Epidermal melanocyte (primary cell): ENCODE data around the gene ASTL.
"Not testable (repeated sequence)": the region's sequence is repeated elsewhere in the genome, so short reads cannot be mapped to it uniquely, and the experiment has no call there.

Experiments
- DNase-seq: peaks from one replicate; pipeline ENCODE4 v3.0.0; 2011; ENCODE audit warnings: low spot score; ENCODE audit not compliant: insufficient read length

Gene ASTL

DNA sequence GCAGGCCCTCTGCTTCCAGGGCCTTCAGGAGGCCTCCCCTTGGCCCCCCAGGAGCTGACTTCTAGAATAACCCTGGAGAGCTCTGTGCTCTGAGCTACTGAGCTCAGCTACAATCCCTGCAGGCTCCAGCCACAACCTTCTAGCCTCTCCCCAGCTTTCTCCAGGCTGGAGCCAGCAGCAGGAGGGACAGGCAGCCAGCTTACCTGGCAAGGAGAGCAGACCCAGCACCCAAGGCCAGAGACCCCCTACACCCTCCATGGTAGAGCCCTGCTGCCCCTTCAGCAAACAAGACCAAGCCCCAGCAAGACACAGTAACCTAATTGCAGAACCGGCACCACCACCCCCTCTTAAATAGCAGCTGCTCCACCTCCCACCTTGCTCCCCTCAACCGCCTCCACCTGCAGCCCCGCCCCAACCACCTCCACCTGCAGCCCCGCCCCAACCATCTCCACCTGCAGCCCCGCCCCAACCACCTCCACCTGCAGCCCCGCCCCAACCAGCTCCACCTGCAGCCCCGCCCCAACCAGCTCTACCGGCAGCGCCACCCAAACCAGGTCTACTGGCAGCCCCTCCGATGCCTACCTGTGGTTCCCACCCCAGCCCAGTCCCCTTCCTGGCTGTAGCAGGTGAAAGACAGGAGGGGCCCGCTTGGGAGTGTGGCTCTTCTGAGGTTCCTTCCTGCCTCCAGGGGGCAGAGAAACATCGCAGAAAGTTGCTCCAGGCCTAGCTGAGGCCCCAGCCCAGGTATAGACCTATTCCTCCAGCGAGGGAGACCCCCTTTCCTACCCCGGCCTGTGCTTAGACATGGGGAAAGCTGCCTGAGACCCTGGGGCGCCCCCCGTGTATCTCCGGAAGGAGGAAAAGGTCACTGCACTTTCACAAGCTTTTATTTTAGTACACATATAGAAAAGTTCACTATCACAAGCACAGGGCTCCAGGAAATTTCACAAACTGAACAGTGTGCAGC is at the start of gene ASTL:
TSS of gene ASTL (minus strand) at position 324 of the 967 bp plus-strand sequence. CDS start at position 258, 66 bp downstream.
- DNase-seq: no peak

DNA sequence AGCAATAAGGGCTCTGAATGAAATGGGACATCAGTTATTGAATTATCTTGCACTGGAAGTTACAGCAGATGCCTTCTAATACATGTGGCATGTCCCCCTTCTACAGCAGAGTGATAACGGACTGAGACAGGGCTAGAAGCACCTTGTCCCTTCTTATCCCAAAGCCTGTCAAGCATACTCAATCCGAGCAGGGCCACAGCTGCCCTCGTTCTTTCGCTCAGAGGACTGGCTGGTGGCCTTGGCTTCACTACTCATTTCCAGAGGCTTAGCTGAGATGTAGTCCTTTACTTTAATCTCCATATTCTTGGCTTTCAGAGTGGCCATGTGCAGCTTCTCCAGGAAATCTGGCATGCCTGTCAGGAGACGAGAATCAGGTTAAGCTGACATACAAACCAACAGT is 48.3 kb upstream of the ASTL start:
- DNase-seq: no peak

DNA sequence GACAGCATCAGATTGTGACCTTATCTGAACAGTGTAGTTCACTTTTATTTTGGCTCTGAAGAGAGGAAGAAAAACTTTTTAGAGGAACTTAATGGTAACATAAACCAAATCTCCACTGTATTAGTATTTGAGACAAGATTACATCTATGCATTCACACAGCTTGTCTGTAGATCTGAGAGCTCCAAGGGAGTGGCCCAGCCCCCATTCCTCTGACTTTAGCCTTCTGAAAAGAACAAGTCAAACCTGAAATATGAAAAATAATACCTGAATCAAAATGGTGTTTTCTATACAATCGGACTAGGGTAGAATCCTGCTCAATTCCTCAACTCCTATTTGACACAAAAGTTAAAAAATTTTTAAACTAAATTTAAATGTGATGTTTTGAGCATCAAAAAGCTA is 47.2 kb upstream of the ASTL start:
- DNase-seq: no peak

DNA sequence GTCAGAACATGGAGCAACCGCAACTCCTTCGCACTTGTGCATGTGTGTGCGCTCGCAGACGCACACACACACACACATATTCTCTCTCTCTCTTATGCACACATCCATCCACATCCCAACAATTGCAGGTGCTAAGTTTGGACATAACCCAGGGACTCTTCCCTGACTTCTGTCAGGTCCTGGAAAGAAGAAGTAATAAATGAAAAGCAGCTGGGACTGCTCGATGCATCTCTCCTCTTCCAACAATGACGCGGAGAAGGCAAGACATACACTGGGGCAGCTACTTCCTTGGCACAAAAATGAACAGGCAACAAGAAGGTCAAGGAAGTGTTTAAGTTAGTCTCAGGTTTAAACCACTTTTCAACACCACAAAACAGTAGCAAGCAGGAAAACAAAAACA is 46.7 kb upstream of the ASTL start:
- no peak for DNase-seq

DNA sequence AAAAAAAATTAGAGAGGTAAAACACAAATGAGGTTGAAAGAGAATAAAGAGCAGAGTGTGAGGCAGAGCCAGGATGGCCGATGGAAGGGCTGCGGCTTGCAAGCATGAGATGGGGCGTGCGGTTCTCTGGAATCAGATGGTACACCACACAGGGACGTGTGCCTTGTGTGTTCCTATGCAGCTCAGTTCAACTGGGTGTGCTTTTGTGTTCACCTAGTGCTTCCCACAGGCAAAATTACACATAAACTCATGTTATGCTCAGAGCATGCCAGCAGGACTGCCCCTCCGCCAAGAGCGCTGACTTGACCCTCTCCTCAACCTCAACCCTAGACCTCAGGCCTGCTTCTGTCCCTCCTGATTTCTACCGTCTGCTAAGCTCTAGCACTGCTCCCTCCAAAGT is 45.9 kb upstream of the ASTL start:
- DNase-seq: no peak

DNA sequence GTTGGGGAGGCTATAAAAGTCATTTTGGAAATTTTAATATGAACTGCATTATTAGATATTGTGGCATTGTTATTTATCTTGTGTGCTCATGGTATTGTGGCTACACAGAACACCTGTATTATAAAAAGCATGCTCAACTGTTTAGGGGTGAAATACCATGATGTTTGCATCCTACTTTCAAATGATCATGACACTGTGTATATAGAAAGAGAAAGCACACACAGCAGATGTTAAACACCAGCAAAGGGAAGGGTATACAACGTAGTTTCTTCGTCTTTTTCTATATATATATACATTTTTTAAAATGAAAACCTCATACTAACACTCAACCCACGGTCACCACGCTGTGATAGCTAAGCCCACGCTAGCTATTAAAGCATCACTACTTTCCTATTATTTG is 43.2 kb upstream of the ASTL start:
- DNase-seq: no peak

DNA sequence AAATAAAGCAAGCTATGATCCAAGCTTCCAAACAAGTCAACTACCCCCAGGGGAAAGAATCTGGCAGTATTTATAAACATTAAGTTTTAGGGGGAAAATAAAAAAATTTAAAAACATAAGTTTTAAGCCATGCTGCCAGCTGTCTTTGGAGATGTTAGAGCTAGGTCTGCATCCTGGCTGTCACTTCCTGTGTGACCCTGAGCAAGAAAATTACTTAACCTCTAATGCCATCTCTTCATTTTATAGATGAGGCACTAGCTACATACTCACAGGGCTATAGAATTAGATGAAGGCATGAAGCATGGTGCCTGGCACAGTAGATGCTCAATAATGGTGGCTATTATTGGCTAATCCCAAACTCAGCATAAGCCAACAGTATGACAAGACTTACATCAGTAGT is 42.2 kb upstream of the ASTL start:
- no peak for DNase-seq

DNA sequence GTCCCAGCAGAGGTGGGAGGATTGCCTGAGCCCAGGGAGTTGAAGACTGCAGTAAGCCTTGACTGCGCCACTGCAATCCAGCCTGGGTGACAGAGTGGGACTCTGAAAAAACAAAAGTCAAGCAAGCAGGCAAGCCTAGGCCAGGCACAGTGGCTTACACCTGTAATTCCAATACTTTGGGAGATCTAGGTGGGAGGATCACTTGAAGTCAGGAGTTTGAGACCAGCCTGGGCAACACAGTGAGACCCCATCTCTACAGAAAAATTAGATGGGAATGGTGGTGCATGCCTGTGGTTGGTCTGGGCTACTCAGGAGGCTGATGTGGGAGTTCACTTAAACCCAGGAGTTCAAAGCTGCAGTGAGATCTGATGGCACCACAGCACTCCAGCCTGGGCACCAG is 41.7 kb upstream of the ASTL start:
- DNase-seq: no peak

DNA sequence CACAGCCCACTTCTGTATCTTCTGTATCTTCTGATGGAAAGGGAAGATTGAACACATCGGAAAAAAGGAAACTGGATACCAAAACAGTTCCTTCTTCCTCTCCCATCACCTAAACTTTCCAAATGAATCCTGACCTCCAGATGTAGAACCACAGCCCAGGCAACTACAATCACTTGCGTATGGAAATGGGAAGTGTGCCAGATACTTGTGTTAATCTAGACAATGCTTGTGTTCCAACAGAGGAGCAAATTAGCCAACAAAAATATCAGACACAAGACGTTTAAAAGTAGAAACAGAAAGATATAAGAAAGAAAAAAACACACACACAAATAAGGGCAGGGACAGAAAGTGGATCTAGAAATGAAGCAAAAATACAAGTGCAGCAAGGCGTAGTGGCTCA is 38.4 kb upstream of the ASTL start:
- DNase-seq: no peak

DNA sequence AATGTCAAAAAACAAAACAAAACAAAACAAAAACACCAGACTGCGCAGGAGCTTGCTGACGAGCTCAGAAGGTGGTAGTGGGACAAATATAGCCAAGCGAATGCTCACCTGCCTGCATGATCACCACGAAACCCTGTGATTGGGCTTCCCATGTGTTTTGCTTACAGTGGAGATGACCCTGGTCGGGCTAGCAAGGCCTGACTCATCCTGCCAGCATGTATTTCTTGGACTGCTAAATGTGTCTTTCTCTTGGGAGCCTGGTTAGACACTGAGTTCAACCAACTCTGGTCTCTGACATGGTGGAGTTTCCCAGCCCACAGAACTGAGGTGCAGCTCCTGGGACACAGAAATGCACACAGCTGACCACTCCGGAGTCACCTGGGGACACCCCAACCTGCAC is 37.6 kb upstream of the ASTL start:
- DNase-seq: no peak

DNA sequence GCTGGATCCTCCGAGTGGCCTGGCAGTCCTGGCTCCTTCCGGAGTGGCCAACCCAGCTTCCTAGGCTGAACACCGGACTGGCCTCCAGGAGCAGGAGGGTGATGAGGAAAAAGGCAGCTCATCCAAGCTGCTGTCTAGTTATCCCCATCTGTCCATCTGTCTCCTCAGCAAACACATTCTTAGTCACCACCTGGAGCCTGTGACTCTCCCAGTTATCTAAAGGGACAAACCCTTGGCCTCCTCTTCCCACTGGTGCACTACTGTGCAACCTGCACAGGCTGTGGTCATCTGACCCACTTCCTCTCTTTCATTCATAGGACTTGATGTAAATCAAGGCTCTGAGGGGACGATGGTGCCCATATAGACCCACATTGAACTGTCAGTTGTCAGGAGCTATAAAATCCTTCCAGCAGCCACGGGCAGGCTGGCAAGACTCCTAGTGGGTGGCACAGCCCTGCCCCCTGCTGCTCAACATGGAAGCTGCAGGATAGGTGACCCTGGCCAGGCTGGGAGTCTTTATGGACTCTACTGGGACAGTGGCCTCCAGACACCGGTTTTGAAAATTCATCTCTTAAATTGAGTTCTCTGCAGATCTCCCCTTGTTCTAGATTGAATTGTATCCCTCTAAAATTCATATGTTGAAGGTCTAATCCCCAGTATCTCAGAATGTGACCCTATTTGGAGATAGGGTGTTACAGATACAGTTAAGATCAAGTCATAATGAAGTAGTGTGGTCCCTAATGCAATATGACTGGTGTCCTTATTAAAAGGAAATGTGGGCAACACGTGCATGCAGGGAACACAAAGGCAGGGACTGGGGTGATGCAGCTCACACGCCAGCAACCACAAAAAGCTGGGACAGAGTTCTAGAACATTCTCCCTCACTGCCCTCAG is 36.2 kb upstream of the ASTL start:
- DNase-seq: peak; percentile 73

DNA sequence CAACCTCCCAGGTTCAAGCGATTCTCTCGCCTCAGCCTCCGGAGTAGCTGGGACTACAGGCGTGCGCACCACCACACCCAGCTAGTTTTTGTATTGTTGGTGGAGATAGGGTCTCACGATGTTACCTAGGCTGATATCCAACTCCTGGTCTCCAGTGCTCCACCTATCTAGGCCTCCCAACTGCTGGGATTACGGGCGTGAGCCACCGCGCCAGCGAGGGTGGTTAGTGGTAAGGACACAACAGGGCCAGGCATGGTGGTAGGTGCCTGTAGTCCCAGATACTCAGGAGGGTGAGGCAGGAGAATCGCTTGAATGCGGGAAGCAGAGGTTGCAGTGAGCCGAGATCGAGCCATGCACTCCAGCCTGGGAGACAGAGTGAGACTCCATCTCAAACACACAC is 33.5 kb upstream of the ASTL start:
- DNase-seq: no peak

DNA sequence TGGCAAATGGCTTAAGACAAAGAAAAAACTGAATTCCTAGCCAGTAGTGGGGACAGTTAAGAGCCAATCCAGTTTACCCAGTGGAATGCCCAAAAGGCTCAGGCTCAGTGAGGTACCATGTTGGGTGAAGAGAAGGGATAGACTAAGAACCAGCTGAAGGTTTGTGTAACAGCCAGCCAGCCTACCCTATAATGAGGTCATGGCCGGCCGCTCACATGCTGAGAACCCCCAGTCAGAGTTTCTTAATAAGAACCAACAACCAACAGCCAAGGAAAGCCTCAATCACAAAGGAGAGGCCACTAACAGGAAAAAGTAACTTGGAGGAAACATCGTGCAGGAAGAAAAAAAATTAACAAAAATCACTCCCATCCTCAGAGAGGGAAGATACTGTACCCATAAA is 32.3 kb upstream of the ASTL start:
- no peak for DNase-seq

DNA sequence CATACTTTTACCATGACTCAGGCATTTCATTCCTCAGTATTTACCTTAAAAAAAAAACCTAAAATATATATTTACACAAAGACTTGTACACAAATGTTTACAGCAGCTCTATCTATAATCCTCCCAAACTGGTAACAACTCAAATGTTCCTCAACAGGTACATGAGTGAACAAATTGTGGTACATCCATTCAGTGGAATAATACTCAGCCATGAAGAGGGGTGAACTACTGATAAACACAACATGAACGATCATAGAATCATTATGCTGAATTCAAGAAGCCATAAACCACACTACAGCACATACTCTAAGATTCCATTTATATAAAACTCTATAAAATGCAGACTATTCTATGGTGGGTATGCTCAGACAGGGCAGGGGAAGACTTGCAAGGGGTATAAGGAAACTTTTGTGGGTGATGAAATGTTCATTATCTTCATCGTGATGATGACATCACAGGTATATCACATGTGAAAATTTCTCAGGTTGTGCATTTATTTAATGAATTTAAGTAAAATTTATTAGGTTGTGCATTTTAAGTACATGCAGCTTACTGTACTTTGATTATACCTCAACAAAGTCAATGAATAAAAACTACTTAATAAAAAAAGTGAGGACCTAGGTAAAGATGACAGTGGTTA is 31.7 kb upstream of the ASTL start:
- no peak for DNase-seq

DNA sequence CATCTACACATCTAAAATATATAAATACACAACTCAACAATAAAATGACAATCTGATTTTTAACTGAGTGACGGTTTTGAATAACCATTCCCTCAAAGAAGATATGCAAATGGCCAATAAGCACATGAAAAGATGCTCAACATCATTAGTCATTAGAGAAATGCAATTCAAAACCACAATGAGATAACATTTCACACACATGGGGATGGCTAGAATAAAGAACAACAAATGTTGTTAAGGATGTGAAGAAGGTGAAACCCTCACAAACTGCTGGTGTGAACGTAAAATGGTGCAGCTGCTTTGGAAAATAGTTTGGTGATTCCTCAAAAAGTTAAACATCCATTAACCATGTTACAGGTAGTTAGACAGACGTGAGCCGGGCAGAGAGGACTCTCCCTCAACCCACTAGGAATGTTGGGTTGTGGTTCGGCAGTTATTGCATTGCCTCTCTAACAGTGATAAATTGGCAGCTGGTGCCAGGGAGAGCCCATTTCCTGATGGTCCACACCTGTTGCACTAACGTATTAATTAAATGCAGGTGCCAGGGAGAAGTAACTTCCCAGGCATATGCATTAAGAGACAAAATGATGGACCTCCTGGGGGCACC is 29.2 kb upstream of the ASTL start:
- no peak for DNase-seq

DNA sequence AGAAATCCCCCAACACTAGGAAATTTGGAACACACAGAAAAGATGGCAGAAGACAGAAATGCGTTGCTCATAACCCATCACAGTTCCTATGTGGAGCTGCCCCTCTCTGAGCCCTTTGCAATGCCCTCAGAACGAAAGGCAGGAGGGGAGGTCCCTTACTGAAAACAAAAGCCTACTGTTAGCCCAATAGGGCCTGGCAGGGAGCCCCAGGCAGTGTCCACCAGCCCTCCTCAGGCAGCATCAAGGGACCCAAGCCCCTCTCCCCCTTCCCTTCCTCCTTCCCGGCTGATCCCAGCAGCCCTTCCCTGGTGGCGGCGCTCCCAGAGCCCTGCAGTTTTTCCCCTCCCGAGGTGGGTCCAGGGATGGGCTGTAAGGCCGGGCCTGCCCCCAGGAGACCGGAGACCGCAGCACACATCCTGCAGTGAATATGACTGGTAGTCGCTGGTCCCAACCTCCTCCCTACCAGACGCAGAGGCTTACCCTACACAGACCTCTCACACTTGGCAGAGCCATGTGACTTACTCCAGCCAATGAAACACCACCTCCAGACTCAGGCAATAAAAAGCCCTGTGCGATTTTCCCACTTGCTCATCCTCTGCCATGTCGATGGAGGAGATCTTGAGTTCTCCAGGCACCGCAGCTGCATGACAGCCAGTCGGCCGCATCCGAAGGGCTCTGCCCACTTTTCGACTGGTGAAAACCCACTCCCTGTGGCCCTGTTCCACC is 26.3 kb upstream of the ASTL start:
- no peak for DNase-seq

DNA sequence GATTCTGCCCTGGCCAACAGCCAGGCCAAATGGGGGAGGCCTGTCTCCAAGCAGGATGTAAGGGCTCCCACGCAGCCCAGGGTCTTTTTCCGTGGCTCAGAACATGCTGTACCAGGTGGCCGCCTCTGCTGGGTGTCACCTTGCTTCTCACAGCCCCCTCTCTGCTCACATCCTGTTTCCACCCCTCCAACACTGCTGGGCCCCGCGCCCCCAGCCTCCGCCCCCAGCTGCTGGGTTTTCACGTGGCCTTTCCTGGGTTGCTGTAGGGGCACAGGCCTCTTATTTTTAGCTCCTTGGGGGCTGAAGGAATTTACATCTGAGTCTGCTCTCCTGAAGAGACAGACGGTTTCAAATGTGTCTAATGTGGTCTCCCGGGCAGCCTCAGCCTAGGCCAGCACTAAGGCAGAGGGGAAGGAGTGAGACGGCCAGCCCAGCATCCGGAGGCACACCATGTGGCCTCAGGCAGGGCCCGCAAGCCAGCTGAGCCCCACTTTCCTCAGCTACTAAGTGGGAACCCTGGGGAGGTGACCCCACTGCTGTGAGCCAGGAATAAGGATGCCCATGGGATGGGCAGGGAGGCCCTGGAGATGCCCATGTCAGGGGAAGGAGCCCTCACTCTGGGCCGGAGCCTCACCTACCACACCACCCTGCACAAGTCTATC is 25.6 kb upstream of the ASTL start:
- no peak for DNase-seq

DNA sequence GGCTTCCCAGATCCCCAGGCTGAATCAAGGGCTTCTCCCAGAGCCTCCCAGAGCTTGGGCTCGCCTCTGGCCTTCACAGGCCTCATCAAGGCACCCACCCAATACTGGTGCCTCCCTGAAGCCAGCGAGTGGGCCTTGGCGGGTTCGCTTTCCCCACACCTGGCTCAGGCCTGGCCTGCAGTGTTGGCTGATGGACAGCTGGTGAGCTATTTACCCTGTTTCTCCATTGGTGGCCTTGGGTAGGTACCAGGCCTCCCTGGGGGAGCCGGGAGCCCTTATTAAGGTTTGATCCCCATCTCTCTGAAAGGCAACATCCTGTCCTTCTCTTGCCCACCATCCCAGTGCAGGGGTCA is 25.1 kb upstream of the ASTL start:
- no peak for DNase-seq

DNA sequence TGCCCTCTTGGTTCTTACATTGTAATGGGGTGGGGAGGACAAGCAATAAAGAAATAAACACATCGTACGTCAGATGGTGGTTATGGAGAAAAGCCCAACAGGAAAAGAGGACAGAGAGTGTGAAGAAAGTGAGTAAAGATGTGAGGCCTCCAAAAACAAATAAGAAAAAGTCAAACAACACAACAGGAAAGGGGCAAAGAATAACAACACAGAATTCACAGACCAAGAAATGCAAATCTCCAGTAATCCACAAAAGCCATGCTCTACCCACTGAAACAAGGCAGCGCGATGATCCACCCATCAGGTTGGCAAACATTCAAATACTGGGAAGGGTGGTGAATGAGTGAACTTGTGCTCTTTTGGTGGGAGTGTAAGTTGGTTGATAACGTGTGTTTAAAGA is 23.6 kb upstream of the ASTL start:
- no peak for DNase-seq

DNA sequence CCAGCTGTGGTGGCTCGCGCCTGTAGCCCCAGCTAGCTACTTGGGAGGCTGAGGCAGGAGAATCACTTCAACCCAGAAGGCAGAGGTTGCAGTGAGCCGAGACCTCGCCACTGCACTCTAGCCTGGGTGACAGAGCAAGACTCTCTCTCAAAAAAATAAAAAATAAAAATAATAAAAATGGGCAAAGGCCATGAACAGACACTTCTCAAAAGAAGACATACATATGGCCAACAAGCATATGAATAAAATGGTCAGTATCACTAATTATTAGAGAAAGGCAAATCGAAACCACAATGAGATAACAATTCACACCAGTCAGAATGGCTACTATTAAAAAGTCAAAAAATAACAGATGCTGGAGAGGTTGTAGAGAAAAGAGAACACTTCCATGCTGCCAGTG is 22.1 kb upstream of the ASTL start:
- DNase-seq: not testable (repeated sequence)
